ENCODE measurements around the gene SLC51A.
A peak's percentile ranks its signal among the peaks of the same experiment; 100 is the strongest.

The SLC51A gene

DNA sequence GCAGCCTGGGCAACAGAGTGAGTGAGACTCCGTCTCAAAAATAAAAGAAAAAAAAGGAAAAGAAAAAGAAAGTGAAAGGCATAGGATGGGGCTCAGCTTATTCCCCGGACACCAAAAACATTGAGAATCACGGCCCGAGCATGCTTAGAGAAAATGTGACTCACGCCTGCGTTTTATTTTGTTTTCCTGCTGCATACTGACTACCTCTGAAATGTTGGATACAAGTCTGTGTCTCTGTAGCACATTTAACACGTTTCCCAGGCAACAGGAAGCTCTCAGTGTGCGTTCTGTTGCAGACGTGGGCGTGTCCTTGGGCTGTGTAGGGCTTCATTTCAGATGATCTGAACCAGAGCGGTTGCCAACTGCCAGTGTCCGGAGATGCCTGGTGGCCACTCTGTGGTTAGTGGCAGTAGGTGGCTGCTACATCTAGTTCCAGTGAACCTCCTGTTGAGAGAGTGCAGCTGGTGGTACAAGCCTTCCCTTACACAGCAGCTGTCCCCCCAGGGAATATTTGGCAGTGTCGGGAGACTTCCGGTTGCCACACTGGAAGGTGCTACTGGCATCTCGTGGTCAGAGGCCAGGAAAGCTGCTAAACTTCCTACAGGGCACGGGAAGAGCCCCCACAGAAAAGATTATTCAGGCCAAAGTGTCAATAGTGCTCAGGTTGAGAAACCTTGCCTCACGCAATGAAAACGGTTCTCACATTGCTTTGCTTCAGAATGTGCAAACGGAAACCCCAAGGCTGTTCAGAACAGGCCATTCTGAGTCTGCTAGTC, 3.0 kb downstream of the SLC51A start:
- peak overlapping the region; percentile 34 for H3K4me3 ChIP-seq (ENCODE audit: low read depth, low read length)
- TF ChIP-seq, protein P1, sequence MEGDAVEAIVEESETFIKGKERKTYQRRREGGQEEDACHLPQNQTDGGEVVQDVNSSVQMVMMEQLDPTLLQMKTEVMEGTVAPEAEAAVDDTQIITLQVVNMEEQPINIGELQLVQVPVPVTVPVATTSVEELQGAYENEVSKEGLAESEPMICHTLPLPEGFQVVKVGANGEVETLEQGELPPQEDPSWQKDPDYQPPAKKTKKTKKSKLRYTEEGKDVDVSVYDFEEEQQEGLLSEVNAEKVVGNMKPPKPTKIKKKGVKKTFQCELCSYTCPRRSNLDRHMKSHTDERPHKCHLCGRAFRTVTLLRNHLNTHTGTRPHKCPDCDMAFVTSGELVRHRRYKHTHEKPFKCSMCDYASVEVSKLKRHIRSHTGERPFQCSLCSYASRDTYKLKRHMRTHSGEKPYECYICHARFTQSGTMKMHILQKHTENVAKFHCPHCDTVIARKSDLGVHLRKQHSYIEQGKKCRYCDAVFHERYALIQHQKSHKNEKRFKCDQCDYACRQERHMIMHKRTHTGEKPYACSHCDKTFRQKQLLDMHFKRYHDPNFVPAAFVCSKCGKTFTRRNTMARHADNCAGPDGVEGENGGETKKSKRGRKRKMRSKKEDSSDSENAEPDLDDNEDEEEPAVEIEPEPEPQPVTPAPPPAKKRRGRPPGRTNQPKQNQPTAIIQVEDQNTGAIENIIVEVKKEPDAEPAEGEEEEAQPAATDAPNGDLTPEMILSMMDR (IDR thresholded peaks at IDR 0.05; ENCODE audit: low read depth, low read length): no peak

DNA sequence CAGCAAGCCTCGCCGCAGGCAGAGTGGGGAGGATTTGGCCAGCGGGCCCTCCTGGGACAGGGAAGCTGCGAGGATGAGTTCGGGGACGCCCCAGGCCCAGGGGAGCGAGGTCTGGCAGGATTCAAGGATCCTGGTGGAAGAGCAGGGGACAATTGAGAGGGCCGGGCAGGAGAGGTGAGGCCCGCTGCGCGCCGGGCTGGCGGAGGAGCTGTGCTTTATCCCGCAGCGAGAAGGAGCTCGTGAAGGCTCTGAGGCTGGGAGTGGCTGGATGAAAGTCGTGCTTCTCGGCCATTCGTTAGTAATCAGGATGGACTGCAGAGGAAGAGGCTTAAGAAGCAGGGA, 3.6 kb downstream of the SLC51A start:
- no peak overlapping the region for H3K4me3 ChIP-seq (ENCODE audit: low read depth, low read length)

DNA sequence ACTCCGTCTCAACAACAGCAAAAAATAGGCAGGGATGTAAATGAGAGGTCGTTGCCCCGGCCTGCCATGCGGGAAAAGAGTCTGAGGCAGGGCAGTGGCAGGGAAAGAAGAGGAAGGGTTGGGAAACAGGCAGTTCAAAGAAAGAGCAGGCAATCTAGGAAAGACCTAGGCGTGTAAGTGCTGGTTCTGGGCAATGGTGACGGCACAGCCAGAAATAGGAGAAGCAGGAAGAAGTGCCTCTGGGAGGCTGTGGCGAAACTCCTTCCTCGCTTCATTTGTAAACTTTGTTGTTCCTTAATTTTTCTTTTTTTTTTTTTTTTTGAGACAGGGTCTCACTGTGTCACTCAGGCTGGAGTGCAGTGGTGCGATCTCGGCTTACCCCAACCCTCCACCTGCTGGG, 4.3 kb downstream of the SLC51A start:
- TF ChIP-seq, protein P1 (IDR thresholded peaks at IDR 0.05; ENCODE audit: low read depth, low read length): no peak
- H3K4me3 ChIP-seq (ENCODE audit: low read depth, low read length): no peak overlapping the region

More for the DNA sequence above, 3.6 kb downstream of the SLC51A start:
- TF ChIP-seq, protein P1 (IDR thresholded peaks at IDR 0.05; ENCODE audit: low read depth, low read length): no peak

DNA sequence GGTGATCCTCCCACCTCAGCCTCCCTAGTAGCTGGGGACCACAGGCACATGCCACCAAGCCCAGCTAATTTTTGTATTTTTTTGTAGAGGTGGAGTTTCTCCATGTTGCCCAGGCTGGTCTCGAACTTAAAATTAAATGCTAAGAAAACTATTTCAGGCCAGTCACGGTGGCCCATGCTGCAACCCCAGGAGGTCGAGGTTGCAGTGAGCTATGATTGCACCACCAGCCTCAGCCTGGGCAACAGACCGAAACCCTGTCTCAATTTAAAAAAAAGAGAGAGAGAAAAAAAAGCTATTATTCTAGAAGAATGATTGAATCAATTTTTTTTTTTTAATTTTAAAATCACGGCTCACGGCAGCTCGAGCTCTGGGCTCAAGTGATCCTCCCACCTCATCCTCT, 4.7 kb downstream of the SLC51A start:
- TF ChIP-seq, protein P1 (IDR thresholded peaks at IDR 0.05; ENCODE audit: low read depth, low read length): no peak
- no peak overlapping the region for H3K4me3 ChIP-seq (ENCODE audit: low read depth, low read length)

DNA sequence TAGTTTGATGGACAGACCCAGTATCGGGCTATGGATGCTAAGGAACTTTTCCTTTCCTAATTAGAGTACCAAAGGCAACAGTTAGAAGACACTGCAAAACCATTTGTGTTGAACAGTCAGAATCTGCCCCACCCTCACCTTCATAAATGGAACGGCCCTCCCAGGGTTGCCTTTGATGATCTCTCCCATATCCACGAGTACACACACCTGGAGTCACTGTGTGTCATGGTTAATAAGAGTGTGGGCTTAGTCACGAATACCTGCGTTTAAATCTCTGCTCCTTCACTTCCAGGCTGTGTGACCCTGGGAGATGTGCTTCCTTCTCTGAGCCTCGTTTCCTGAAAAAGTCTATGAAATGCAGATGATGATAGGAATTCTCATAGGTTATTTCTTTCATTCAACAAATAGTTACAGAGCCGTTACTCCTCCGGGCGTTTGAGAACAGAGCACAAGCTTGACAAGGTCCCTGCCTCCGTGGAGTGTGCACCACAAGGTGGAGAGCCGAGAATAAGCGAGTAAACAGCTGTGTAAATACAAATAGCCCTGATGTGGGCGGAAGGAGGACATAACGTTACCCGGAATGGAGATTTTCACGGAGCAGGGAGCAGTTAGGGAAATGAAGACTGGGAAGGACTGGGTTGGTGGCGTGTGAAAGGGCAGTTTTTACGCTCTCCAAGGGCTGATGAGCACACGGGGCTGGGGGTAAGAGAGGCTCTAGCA, 6.7 kb downstream of the SLC51A start:
- TF ChIP-seq, protein P1 (IDR thresholded peaks at IDR 0.05; ENCODE audit: low read depth, low read length): no peak
- no peak overlapping the region for H3K4me3 ChIP-seq (ENCODE audit: low read depth, low read length)

DNA sequence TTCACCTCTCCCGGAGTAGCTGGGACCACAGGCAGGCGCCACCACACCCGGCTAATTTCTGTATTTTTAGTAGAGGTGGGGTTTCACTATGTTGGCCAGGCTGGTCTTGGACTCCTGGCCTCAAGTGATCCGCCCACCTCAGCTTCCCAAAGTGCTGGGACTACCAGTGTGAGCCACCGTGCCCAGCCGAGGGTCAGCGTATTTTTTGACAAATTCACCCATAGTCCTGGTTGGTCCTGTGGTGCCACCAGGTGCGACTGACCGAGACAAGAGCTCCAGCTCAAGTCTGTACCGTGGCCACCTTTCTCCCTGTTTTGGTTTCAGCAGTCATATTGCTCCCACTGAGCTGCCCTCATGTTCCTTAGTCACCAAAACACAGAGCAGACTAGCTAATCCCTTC, 8.8 kb downstream of the SLC51A start:
- no peak overlapping the region for H3K4me3 ChIP-seq (ENCODE audit: low read depth, low read length)
- TF ChIP-seq, protein P1 (IDR thresholded peaks at IDR 0.05; ENCODE audit: low read depth, low read length): no peak

DNA sequence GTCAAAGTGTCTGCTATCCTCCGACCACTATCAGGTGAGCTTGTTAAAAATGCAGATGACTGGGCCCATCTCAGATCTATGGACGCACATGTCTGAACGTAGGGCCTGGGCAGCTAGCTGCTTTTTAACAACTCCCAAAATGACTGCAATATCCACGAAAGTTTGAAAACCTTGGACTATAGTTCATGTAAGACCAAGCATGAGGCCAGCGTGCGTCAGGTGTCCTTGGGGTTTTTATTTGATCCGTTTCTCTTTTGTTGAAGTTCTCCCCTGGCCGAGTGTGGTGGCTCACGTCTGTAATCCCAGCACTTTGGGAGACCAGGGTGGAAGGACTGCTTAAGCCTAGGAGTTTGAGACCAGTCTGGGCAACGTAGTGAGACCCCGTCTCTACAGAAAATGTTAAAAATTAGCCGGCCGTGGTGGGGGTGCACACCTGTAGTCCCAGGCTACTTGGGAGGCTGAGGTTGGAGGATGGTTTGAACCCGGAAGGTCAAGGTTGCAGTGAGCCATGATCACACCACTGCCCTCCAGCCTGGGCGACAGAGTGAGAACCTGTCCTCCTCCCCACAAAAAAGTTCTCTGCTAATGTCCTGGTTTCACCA, 9.5 kb downstream of the SLC51A start:
- TF ChIP-seq, protein P1 (IDR thresholded peaks at IDR 0.05; ENCODE audit: low read depth, low read length): no peak
- H3K4me3 ChIP-seq (ENCODE audit: low read depth, low read length): no peak overlapping the region

All from WI38 (cell line).